Endometrial microvascular endothelial cells (primary cell): ENCODE measurements around the gene CNGA1. TPM values are rescaled to one million over a fixed set of nuclear protein-coding genes. Genes with fewer than 3 reads are reported as not detected.
"Not testable (repeated sequence)": the region's sequence is repeated elsewhere in the genome, so short reads cannot be mapped to it uniquely, and the experiment has no call there.

Experiments
- in situ Hi-C: cut with HindIII; loops from 2 replicates; pipeline ENCODE4 v1.10.0; 2017; ENCODE audit warnings: low sequenced_read_pairs, low pct_unique_long_range_greater_than_20kb; ENCODE audit errors: inconsistent ontology term
- total RNA-seq: library from RNA; depleted of rRNA; stranded (reverse); fragments of >200 nt; gene quantifications from one replicate; pipeline ENCODE4 v1.2.3, GENCODE V29; 2015; ENCODE audit errors: inconsistent ontology term

Gene CNGA1
- total RNA-seq, 1 donor from 2014 or later, result not detected

DNA sequence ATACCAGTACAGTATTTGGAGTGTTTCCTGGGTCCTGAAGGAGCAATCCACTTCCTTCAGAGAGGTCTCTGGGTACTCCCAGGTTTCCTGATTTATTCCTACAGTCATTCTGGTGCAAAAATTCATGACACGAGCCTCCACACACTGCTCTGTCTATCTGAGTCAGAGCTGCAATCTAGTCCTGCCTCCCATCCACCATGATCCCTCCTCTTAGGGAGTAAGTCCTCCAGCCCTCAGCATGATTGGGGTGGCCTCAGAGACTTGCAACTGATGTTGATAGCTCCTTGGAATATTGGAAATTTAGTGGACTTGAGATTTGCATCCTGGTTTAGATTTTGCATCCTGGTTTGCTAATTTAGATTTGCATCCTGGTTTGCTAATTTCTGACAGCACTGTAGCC lies 20.5 kb downstream of the CNGA1 start:
- in situ Hi-C loops, result no loop called here

DNA sequence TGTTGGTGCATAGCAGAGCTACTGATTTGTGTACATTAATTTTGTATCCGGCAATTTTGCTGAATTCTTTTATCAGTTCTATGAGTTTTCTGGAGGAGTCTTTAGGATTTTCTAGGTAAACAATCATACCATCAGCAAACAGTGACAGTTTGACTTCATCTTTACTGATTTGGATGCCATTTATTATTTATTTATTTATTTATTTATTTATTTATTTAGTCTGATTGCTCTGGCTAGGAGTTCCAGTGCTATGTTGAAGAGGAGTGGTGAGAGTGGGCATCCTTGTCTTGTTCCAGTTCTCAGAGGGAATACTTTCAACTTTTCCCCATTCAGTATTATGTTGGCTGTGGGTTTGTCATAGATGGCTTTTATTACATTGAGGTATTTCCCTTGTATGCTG lies 24.0 kb downstream of the CNGA1 start:
- in situ Hi-C loops, result not testable (repeated sequence)

DNA sequence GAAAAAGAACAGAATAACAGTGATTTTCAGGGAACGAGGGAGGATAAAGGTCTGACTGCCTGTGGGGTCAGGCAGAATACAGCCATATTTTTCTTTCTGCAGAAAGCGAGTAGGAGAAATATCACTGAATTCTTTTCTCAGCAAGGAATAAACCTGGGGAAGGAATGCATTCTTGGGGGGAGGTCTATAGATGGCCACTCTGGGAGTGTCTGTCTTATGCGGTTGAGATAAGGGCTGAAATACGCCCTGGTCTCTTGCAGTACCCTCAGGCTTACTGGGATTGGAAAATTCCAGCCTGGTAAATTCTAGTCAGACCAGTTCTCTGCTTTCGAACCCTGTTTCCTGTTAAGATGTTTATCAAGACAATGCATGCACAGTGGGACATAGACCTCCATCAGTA lies 26.3 kb downstream of the CNGA1 start:
- in situ Hi-C loops, result no loop called here

DNA sequence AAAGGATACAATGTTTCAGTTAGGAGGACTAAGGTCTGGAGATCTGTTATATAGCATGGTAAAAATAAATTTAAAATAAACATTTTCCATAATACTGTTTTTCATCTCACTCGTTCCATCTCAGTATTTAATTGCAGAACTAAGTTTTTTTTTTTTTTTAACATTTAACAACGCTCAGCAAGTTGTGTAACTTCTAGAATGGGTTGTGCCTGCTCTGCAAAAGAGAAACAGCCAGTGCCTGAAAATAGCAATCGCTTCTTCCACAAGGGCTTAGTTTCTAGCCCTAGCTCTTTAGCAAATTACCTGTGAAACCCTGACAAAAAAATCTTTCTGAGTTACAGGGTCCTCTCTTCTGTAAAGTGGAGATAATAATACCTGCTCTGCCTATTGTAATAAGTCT lies 41.9 kb downstream of the CNGA1 start:
- in situ Hi-C loops, result no loop called here

DNA sequence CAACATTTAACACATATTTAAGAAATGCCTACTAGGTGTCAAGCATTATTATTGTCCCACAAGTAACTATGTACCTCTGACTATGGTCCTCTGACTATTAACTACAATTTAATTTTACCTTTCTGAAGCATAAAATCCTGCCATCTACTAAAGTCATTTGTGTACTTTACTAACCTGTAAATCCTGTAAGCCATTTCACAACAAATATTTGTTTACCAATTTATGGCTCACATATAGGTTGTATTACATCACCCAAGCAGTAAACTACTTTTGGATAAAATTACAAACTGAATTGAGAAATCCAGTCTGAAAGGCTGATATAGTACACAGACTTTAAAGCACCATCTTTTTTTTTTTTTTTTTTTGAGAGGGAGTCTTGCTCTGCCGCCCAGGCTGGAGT lies 43.8 kb downstream of the CNGA1 start:
- in situ Hi-C loops, result no loop called here

DNA sequence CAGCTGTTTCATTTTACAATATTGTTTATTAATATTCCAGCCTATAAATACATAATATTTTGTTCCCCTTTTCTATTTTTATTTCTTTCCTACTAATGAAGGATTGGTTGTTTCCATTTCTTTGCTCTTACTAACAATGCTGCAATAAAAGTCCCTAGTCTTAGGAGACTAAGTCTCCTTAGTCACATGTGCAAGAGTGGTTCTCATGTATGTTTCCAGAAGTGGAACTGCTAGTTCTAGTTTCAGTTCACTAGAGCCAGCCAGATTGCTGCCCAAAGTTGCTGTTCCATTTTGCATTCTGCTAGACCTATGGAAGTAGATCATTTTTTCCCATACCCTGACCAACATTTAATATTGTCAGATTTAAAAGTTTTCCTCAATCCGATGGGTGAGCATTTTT lies 44.3 kb downstream of the CNGA1 start:
- in situ Hi-C loops, result no loop called here

DNA sequence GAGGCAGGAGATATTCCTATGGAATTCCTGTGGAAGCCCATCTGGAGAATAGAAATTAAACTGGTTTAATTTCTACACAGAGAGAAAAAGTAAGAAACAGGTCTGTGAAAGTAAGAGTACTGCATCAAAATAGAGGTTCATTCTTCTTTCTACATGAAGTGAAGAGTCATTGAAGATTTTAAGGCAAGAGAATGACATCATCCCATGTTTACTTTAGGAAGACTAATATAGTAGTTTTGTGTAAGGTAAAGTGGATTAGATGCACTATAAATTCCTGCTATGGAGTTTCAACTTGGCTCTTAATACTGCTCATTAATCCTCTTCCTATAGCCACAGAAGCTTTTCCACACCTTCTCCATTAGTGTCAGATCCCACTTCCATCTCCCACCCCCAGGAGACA lies 47.6 kb downstream of the CNGA1 start:
- in situ Hi-C loops, result no loop called here

DNA sequence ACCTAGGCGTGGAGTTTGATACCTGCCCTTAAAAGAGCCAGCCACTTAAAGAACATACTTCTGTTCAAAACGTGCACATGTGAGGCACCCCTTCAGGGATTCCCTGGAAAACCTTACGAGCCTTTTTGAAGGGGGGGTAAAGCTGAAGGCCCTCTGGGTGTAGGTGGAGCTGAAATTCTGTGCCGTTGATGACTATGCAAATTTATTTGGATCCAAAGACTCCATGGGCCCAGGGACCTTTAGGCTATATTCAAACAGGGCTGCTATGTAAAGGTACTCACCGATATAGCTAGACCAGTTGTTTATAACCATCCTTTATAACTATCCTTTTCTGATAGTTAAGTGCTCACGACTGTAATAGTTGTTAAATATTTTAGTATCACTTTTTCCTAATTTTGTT lies 61.8 kb downstream of the CNGA1 start:
- in situ Hi-C loops, result no loop called here

DNA sequence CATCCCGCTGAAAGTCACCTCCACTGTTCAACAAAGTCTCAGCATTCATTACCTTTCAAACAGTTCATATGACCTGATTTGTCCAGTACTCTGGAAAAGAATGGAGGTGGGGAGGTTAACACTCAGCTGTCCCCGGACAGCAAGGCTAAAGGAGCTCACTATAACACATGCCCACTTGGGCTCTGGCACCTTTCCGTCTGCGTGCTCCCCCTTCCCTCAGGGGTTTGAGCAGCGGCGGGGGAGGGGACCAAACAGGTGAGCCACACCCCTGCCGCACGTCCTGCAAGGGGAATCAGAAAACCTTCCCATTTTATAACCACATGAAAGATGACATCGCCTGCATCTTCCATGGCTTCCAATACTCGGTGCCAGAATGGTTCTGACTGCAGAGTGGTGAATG lies 62.2 kb downstream of the CNGA1 start:
- in situ Hi-C loops, result no loop called here

DNA sequence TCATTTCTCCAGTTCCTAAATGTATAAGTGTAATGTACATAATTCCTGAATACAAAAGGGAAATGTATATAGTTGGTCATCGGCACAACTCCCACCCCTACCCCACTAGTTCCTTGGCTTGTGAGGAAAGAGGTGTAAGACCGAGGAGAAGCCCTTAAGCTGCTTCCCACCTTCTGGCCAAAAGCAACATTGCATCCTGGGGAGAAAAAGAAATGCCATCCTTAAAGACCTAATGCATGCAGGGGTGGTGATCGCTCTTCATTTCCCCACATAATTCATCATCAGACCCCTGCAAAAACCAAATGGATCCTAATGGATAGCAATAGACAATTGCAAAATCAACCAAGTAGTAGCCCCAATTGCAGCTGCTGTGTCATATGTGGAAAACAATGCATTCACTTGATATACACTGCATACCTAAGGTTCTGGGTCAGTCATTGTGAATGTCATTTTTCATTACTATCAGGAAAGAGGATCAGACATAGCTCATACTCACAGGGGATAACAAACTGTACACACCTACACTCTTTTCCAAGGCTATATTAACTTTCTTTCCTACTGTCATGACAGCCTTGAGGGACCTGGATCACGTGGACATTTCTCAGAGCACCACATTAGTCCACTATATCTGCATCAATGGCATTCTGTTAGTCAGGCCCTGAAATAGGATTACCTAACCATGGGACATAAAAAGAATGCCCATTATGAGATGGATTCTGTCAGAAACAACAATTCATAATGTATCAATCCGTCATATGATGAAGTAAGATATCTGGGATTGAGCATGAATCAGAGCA lies 70.4 kb downstream of the CNGA1 start:
- in situ Hi-C loops, result no loop called here

DNA sequence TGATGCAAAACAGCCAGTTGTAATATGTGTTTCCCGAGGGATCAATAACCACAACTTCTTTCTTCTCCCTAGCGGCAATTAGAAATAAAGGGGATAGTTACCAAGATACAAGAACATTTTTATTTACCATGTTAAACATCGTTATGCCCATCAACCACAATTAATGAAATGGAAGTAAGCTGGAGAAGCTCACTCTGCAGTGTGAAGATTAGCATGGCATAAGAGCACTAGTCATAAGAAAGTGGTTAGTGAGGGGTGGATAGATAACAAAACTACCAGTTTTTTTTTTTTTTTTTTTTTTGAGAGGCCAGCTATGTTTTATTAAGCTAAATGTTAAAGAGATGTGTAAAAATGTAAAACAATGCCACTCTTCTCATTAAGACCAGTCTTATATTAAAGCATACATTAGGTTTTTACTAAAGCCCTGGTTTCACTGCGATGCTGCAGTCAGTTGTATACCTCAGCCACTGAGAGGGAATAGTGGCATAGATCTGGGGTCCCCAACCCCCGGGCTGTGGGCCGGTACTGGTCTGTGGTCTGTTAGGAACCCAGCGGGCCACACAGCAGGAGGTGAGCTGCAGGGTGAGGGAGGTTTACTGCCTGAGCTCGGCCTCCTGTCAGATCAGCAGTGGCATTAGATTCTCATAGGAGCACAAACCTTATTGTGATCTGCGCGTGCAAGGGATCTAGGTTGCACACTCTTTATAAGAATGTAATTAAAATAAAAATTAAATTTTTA lies 74.2 kb downstream of the CNGA1 start:
- in situ Hi-C loops, result no loop called here

DNA sequence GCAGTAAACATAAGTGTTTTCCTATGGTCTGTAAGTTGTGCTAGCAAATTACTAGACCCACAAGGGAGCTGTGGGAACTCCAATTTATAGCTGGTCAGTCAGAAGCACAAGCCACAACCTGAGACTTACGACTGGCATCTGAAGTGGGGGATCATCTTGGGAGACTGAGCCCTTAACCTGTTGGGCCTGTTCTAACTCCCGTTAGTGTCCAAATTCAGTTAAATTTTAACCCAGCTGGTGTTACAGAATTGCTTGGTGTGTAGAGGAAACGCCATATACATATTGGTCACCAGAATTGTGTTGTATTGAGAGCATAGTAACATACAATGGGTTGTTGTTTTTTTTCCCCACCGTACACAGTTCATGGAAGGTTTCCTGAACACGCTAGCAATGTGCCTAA lies 77.0 kb downstream of the CNGA1 start:
- in situ Hi-C loops, result no loop called here

DNA sequence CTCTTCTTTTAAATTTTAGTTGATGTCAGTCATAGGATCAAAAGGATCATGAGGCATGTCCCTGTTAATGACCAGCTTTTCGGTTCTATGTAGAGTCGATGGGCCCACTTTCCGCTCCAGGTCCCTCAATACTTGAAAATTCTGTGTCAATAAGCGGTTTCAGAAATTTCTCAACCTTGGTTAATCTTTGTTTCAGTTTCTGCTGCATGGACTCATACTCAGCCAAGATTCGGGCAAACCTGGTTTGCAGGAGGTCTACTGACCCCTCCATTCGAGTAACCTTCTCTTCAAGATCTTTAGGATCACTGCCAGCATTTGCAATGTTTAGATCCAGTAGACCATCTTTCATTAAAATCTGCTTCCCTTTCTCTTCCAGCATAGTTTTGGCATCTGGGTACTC lies 80.1 kb downstream of the CNGA1 start:
- in situ Hi-C loops, result no loop called here

DNA sequence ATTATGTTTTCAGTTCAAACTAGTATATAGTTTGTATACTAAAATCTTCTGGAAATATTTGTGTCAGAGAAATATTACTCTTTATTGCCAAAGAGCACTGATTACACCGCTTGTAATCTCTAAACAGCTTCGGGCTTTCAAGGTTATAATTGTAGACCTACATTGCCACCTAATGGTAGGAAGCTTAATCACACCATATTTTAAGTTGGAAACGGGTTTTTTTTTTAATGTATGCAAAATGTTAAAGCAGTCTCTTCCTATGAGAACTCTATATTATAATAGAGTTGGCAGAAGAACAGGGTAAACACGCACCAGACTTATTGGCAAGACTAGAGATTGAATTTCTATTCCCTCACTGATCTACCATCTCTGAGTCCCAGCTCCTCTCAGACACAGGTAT lies 82.6 kb downstream of the CNGA1 start:
- in situ Hi-C loops, result no loop called here

DNA sequence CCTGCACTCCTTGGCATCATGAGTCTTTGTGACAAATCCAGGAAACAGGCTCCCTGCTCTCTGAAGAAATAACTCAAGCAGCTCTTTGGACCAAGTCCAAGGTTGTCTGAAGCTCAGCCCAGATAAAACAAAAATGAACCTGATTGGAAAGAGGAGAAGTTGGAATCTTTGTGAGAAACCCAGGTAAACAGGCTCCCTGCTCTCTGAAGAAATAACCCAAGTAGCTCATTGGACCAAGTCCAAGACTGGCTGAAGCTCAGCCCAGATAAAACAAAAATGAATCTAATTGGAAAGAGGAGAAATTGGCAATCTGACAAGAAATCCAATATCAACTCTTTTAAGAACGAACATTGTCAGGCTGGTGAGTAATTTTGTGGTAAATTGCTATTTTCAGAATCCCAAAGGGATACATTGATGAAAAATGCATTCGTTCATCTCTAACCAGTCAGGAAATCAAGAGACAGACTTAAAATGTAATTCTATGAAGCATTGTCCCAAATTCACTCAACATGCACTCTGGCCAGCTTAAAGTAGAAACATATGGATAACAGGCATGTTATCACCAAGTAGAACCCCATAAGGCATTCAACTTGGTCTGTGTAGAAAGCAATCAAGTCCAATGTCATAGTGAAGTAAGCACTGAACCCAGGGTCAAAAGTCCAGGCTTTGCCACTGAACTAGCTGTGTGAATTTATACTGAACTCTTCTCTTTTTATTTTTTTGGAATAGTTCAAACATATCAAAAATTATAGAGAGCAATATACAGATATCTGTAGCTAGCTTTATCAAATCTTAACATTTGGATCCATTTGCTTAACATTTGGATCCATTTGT lies 85.3 kb downstream of the CNGA1 start:
- in situ Hi-C loops, result no loop called here

DNA sequence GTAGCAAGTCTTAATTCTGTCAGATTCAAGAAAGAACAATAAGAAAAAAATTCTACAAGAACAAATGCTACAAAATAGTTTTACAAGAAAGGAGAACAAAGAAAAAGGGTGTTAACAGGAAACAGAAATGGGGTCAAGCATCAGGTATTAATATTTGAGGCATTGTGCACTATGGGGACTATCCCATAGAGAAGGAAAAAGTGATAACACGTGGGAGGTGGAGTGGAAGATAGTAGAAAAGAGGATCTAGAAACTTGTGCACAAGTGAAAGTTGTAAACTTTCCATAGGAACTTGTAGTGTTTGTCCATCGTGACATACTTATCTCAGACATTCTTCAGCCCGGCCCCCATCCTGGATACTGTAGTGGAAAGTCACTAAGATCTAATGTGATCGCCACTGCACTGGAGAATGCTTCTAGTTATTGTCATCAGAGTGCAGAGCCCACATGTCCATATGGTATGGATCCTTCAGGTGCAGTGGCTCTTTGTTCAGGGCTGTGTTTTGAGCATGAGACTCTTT lies 86.7 kb downstream of the CNGA1 start:
- in situ Hi-C loops, result no loop called here

DNA sequence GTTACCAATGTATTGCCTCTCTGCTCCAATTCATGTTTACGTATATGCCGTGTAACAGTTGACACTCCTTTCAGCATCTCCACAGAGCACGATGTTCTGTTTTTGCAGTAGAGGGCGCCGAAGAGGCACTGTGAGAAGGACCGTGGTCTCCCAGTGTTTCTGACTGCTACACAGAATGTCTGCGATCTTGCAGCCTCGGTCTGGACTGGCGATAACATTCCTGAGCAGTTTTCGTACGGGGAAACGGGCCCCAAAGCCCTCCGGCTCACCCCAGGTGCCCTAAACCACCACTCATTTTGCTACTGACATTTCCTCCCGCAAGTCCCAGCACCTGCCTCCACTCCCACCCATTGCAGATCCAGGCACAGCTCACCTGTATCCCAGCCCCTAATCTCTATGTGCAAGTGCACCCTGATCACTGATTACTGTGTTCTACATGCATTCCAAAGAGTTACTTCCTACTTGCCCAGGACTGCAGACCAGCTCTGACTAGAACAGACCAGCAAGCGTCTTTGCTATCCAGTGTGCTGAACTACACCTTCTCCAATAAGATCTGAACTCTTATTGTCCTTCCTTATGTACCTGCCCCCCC lies 89.7 kb downstream of the CNGA1 start:
- in situ Hi-C loops, result no loop called here

DNA sequence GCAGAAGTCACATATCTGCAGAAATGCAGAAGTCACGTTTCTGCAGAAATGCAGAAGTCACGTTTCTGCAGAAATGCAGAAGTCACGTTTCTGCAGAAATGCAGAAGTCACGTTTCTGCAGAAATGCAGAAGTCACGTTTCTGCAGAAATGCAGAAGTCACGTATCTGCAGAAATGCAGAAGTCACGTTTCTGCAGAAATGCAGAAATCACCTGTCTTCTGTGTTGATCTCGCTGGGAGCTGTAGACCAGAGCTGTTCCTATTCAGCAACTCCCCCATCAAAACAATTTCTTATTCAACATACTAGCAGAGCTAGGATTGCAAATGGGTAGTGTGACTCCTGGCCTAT lies 93.2 kb downstream of the CNGA1 start:
- in situ Hi-C loops, result not testable (repeated sequence)
